Activated CD8-positive, alpha-beta T cell treated with anti-CD3 and anti-CD28 coated beads, Interleukin-2, amount 10 ng/mL, durations not matched to agents 7 days and 5 days (primary cell): ENCODE data around the gene VTI1B. TPM values are rescaled to one million over a fixed set of nuclear protein-coding genes. Genes with fewer than 3 reads are reported as not detected.
"Not testable (repeated sequence)": the region's sequence is repeated elsewhere in the genome, so short reads cannot be mapped to it uniquely, and the experiment has no call there.

Source experiments
- ATAC-seq: fragments of 150-1000 bp; cut with Tn5 transposase; one replicate; pipeline ENCODE4 v1.10.0; 2021; ENCODE audit warnings: moderate library complexity
- CTCF ChIA-PET: fragments of 350-600 bp; sonication (Branson Sonifier 250); formaldehyde crosslinking; loops from one replicate; lab custom pipeline; 2021; ENCODE audit warnings: antibody characterized with exemption; lab: Charles Lee
- POLR2A ChIA-PET: fragments of 350-600 bp; sonication (Branson Sonifier 250); formaldehyde crosslinking; loops from one replicate; lab custom pipeline; 2021; ENCODE audit warnings: antibody characterized with exemption; lab: Charles Lee
- DNase-seq: peaks from one replicate; pipeline ENCODE4 v3.0.0-alpha.2; 2020
- H3K27ac Mint-ChIP-seq: one replicate; pipeline ENCODE4 v1.8.0; 2021; ENCODE audit warnings: mild to moderate bottlenecking, mixed read lengths
- H3K27me3 Mint-ChIP-seq: one replicate; pipeline ENCODE4 v1.8.0; 2021; ENCODE audit warnings: low read depth, mixed read lengths
- H3K36me3 Mint-ChIP-seq: one replicate; pipeline ENCODE4 v1.8.0; 2021; ENCODE audit warnings: low read depth, mixed read lengths
- H3K4me1 Mint-ChIP-seq: one replicate; pipeline ENCODE4 v1.8.0; 2021; ENCODE audit warnings: low read depth, mixed read lengths
- H3K4me3 Mint-ChIP-seq: one replicate; pipeline ENCODE4 v1.8.0; 2021; ENCODE audit warnings: mild to moderate bottlenecking, mixed read lengths
- H3K9me3 Mint-ChIP-seq: one replicate; pipeline ENCODE4 v1.8.0; 2022; ENCODE audit warnings: mixed read lengths; ENCODE audit not compliant: insufficient read depth
- total RNA-seq, 2 experiments: library from RNA; stranded (reverse); gene quantifications; one replicate each; pipeline ENCODE4 v1.2.3, GENCODE V29; 2021

VTI1B gene
- total RNA-seq, 2 experiments from 2014 or later: 69.6 to 70.6 TPM

DNA sequence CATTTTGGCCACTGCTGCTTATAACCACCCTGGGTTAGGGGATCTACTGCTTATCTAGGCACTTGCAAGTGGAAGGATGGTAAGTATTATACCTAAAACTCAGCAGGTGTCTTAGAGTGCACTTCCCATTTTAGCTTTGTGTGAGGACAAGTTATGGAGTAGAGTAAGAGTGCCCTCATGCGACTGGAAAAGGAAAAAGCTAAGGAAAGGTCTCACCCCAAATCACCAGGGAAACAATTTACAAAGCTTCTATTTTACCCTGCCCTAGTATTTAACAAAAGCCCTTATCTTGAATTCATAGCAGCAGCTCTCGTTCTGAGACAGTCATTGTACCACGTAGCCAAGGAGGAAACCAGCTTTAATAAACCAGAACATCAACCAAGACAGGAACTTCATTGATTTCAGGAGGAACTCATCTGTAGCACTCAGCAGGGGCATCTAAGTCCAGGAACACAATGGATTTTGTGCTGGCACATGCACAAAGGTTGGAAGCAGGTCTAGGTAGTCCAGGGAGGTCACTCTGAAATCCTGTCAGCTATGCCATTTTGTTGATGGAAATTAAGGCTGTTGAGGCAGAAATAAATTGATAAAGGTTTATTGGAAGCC, 30.2 kb upstream of the VTI1B start:
- ChIA-PET POLR2A (interaction anchor here (0.9 to 1.4 kb wide), 5 partner anchors 9 to 86 kb away, joined by 3 to 7 read pairs (median 3); partner anchors contain the start of gene RDH11), CTCF (interaction anchor here (0.7 to 3.2 kb wide), 51 partner anchors 9 to 1110 kb away, joined by 3 to 93 read pairs (median 4); partner anchors contain the start of genes ARG2, ATP6V1D, PIGH and RDH11)
- no peak overlapping the region for H3K4me3 Mint-ChIP-seq
- no peaks in the 10 kb centered on the region for H3K9me3 Mint-ChIP-seq
- ATAC-seq (peak; percentile 82), DNase-seq (peak; percentile 53)
- no peaks in the 10 kb centered on the region for H3K36me3 Mint-ChIP-seq
- no peak overlapping the region for H3K27ac Mint-ChIP-seq
- peaks cover 5% of the 10 kb centered on the region for H3K27me3 Mint-ChIP-seq
- peaks cover 3% of the 10 kb centered on the region for H3K4me1 Mint-ChIP-seq

- Mint-ChIP-seq H3K4me1 (peaks cover 3% of the 10 kb centered on the region), H3K9me3 (no peaks in the 10 kb centered on the region), H3K27ac (no peak overlapping the region), H3K4me3 (no peak overlapping the region), H3K27me3 (peaks cover 5% of the 10 kb centered on the region), H3K36me3 (no peaks in the 10 kb centered on the region)
- no peak for DNase-seq
- ChIA-PET CTCF (interaction anchor here (0.7 to 3.2 kb wide), 51 partner anchors 9 to 1110 kb away, joined by 3 to 93 read pairs (median 4); partner anchors contain the start of genes ARG2, ATP6V1D, PIGH and RDH11), POLR2A (interaction anchor here (0.9 to 1.4 kb wide), 5 partner anchors 8 to 85 kb away, joined by 3 to 7 read pairs (median 3); partner anchors contain the start of gene RDH11)
- no peak for ATAC-seq
These were observed 29.6 kb upstream of the VTI1B start for GRCh38 chr14:67703997-67704396.

DNA sequence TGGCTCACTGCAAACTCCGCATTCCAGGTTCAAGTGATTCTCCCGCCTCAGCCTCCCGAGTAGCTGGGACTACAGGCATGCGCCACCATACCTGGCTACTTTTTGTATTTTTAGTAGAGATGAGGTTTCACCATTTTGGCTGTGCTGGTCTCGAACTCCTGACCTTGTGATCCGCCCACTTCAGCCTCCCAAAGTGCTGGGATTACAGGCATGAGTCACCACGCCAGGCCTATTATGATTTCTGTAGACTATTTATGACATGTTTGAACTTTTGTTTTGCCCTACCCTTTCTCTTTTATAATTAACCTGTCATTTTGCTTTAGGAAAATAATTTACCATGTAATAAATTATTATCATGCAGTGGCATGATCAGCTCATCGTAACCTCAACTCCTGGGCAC, 27.1 kb upstream of the VTI1B start, which contains the start of gene RDH12:
Gene RDH12, plus strand, starts transcription at position 395 of the 400 bp plus-strand sequence. CDS start 20,757 bp downstream, outside the sequence.
- H3K27ac Mint-ChIP-seq, H3K36me3 Mint-ChIP-seq, POLR2A ChIA-PET, H3K4me3 Mint-ChIP-seq, H3K9me3 Mint-ChIP-seq, ATAC-seq, DNase-seq, H3K4me1 Mint-ChIP-seq, H3K27me3 Mint-ChIP-seq: not testable (repeated sequence)
- CTCF ChIA-PET: interaction anchor here (0.6 to 2.3 kb wide), 6 partner anchors 21 to 342 kb away, joined by 3 to 8 read pairs (median 3); partner anchors contain the start of genes ATP6V1D and PIGH

DNA sequence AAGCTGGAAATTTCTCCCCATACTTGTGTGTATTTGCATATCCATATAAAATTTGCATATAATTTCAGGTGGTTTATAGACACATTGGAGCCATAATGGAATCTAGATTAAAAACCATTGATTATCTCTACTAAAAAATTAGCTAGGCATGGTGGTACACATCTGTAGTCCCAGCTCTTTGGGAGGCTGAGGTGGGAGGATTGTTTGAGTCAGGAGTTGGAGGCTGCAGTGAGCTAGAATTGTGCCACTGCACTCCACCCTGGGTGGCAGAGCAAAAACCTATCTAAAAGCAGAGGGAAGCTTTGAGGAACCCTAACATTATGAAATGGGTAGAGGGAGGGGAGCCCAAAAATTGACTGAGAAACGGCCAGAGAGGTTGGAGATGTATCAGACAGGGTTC, 23.7 kb upstream of the VTI1B start:
- POLR2A ChIA-PET: no interaction called here
- ATAC-seq (no peak), DNase-seq (no peak)
- H3K27me3 Mint-ChIP-seq: no peaks in the 10 kb centered on the region
- no peaks in the 10 kb centered on the region for H3K9me3 Mint-ChIP-seq
- CTCF ChIA-PET: interaction anchor here (0.7 to 1.9 kb wide), 4 partner anchors 79 to 339 kb away, joined by 3 to 10 read pairs (median 4); partner anchors contain the start of gene ATP6V1D
- no peaks in the 10 kb centered on the region for H3K36me3 Mint-ChIP-seq
- no peak overlapping the region for H3K4me3 Mint-ChIP-seq
- H3K4me1 Mint-ChIP-seq: peaks cover 20% of the 10 kb centered on the region
- no peak overlapping the region for H3K27ac Mint-ChIP-seq

- ChIA-PET CTCF (interaction anchor here (1.7 to 1.9 kb wide), 2 partner anchors 78 to 338 kb away, joined by 4 to 10 read pairs; partner anchors contain the start of gene ATP6V1D), POLR2A (no interaction called here)
- H3K27me3 Mint-ChIP-seq: no peaks in the 10 kb centered on the region
- H3K36me3 Mint-ChIP-seq: peaks cover 5% of the 10 kb centered on the region
- H3K4me1 Mint-ChIP-seq: peaks cover 28% of the 10 kb centered on the region
- no peaks in the 10 kb centered on the region for H3K9me3 Mint-ChIP-seq
- no peak overlapping the region for H3K27ac Mint-ChIP-seq
- DNase-seq (no peak), ATAC-seq (no peak)
- no peak overlapping the region for H3K4me3 Mint-ChIP-seq
These were observed 22.6 kb upstream of the VTI1B start for GRCh38 chr14:67697006-67697405.

DNA sequence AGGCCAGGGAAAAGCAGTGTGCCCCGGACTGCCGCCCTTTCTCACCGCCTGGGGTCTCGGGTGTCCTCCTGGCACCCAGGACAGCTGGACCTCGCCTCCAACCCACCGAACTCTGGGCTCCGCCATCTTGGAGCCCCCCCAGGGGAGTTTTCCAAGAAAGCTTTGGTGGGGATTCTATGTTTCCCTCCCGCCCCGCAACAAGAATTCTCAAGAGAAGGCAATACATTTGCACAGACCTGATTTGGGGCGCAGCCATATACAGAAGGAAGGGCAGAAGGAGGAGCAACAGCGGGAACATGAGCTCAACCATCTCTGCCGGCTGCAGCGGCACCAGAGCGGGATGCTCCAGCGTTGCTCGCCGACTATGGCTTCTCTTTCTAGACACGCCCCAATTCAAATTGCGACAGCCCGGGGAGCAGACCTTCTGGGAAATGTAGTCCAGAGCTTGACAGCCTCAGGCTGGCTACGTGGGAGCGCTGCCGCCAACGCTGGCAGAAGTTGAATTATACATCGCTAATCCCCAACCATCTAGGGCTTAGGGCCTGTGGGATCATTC, 21.0 kb upstream of the VTI1B start, which contains the start of gene RDH11:
Gene RDH11, minus strand, starts transcription at position 371 of the 556 bp plus-strand sequence. Its CDS starts 61 bp downstream, at position 310.
- peak; percentile 90 for ATAC-seq
- Mint-ChIP-seq H3K4me1 (peaks cover 29% of the 10 kb centered on the region), H3K27ac (peak within 1 kb of the TSS; percentile 95), H3K9me3 (no peaks in the 10 kb centered on the region), H3K4me3 (peak within 1 kb of the TSS; percentile 88), H3K36me3 (peaks cover 18% of the 10 kb centered on the region), H3K27me3 (no peaks in the 10 kb centered on the region)
- ChIA-PET CTCF (interaction anchor here (0.7 to 2.2 kb wide), 11 partner anchors 9 to 122 kb away, joined by 3 to 17 read pairs (median 5); no protein-coding TSS in a partner anchor), POLR2A (interaction anchor here (0.6 to 1.9 kb wide), 9 partner anchors 9 to 95 kb away, joined by 3 to 12 read pairs (median 4); partner anchors contain the start of genes PIGH and VTI1B)
- DNase-seq: peak; percentile 91

GRCh38 chr14:67694791-67695393, 20.5 kb upstream of the VTI1B start:
- CTCF ChIA-PET: interaction anchor here (0.7 to 2.2 kb wide), 12 partner anchors 10 to 335 kb away, joined by 3 to 17 read pairs (median 4); partner anchors contain the start of genes ATP6V1D and EIF2S1
- peaks cover 29% of the 10 kb centered on the region for H3K4me1 Mint-ChIP-seq
- H3K36me3 Mint-ChIP-seq: peaks cover 24% of the 10 kb centered on the region
- POLR2A ChIA-PET: interaction anchor here (1.0 to 1.9 kb wide), 7 partner anchors 10 to 95 kb away, joined by 3 to 12 read pairs (median 4); partner anchors contain the start of genes PIGH and VTI1B
- peak overlapping the region; percentile 88 for H3K4me3 Mint-ChIP-seq
- peak overlapping the region; percentile 95 for H3K27ac Mint-ChIP-seq
- peak; percentile 88 for DNase-seq
- H3K9me3 Mint-ChIP-seq: no peaks in the 10 kb centered on the region
- peak; percentile 95 for ATAC-seq
- H3K27me3 Mint-ChIP-seq: no peaks in the 10 kb centered on the region

DNA sequence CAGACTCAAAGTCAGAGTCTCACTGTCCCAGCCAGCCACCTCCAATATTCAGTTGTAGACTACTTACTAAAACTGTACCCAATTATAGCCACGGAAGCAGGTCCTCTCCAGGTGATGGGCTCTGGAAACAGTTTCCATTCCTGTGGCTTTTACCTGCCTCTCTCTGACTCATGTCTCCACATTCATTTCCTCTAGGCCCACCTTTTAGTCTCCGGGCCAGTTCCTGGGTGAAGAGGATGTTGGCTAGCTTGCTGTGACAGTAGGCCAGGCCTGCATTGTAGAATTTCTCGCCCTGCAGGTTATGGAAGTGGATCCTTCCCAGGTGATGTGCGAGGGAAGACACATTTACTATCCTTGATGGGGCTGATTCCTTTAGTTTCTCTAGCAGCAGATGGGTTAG, 15.6 kb upstream of the VTI1B start:
- Mint-ChIP-seq H3K36me3 (peaks cover 61% of the 10 kb centered on the region), H3K4me3 (no peak overlapping the region), H3K27me3 (no peaks in the 10 kb centered on the region), H3K27ac (no peak overlapping the region), H3K9me3 (no peaks in the 10 kb centered on the region), H3K4me1 (peaks cover 23% of the 10 kb centered on the region)
- ChIA-PET POLR2A (no interaction called here), CTCF (interaction anchor here (1.0 to 4.5 kb wide), 4 partner anchors 14 to 23 kb away, joined by 3 to 33 read pairs (median 4); partner anchors contain the start of gene VTI1B)
- no peak for ATAC-seq
- no peak for DNase-seq

- Mint-ChIP-seq H3K27ac (no peak overlapping the region), H3K36me3 (peaks cover 69% of the 10 kb centered on the region), H3K27me3 (no peaks in the 10 kb centered on the region), H3K4me3 (no peak overlapping the region), H3K9me3 (no peaks in the 10 kb centered on the region), H3K4me1 (peaks cover 26% of the 10 kb centered on the region)
- no peak for ATAC-seq
- DNase-seq: no peak
- ChIA-PET CTCF (interaction anchor here (0.8 to 1.3 kb wide), 2 partner anchors 10 to 84 kb away, joined by 3 read pairs; partner anchors contain the start of gene PIGH), POLR2A (interaction anchor here (2.4 kb wide), 1 partner anchor 12 kb away, joined by 9 read pairs; the partner anchor contains the start of gene RDH11)
These were observed 9.4 kb upstream of the VTI1B start for GRCh38 chr14:67683842-67684241.

GRCh38 chr14:67680941-67681340, 6.5 kb upstream of the VTI1B start:
- Mint-ChIP-seq H3K36me3 (peaks cover 72% of the 10 kb centered on the region), H3K27me3 (no peaks in the 10 kb centered on the region), H3K4me1 (peaks cover 37% of the 10 kb centered on the region), H3K9me3 (no peaks in the 10 kb centered on the region), H3K4me3 (no peak overlapping the region), H3K27ac (peak overlapping the region; percentile 63)
- DNase-seq (no peak), ATAC-seq (no peak)
- CTCF ChIA-PET: interaction anchor here (0.9 to 3.2 kb wide), 4 partner anchors 11 to 62 kb away, joined by 3 to 19 read pairs (median 6); partner anchors contain the start of gene RDH12
- POLR2A ChIA-PET: interaction anchor here (0.6 to 2.4 kb wide), 2 partner anchors 13 to 14 kb away, joined by 3 to 12 read pairs; partner anchors contain the start of gene RDH11
